Measurements from ENCODE around the gene PPP1R26.
"Not testable (repeated sequence)": the region's sequence is repeated elsewhere in the genome, so short reads cannot be mapped to it uniquely, and the experiment has no call there.

PPP1R26 gene

DNA sequence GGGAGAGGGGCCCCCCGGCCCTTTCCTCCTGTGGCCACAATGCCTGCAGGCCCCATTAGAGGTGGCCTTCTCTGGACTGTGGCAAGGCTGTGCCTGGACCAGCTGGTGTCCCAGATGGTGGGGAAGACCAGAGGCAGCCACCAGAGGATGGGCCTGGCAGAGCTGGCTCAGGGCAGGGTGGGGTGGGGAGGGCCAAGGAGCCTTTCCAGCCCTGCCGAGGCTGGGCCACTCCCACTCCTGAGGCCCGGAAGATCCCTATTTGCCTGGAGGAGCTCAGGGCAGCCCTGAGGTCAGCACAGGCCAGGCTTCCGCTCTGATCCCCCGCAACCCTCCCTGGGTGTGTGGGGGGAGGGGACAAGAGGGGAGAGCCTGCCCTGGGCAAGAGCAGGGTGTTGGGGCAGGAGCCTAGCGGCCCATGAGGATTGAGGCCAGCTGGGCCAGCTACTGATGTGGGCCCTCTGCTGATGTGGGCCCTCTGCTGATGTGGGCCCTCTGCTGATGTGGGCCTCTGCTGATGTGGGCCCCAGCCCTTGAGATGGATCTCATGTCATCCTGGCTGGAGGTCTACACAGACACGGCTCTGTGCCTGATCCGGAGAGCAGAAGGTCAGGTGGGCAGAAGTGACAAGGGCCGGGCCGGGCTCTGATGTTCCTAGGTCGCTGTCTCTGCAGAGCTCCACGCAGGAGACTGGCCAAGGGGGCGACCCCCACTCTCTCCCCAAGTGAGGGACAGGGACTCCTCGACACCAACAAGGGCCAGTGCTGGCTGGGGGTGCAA lies 26.9 kb downstream of the PPP1R26 start:
- DNase-seq: no peak

DNA sequence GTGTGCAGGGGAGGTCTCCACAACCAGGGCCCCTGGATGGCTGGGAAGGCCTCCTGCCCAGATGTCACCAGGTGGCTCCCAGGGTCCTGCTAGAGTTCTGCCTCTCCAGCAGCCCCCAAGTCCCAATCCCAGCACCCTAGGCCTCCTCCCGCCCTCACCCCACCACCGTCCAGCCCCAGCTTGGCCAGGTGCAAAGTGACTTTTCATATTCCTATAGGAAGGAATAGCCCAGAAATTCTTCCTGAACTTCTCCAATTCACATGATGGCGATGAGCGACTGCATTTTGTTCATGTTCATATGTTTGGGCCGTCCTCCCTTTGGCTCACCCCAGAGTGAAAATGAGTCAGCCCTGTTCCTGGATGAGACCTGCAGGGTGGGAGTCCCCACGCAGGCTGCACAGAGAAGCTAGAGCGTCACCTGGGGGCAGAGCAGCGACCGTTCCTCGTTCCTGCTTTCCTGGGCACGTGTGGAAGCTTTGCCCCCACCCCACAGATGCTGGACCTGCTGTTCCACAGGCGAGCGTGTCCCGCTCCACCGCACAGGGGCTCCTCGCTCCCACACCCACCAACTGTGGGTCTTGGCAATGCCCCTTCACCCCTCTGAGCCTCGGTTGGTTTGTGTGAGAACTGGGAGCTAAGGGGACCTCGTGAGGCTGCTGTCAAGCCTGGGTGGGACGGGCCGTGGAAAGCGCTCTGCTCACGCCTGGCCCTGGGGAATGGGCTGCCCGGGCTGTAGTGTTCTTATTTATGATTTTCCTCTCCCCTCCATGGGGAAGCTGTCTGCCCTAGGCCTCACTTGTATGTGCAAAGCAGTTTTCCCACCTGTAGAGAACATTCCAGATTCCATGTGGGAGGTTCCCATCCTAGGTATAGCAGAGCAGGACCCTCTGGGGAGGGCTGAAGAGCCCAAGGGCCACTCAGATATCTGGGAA lies 27.8 kb downstream of the PPP1R26 start:
- DNase-seq: no peak

DNA sequence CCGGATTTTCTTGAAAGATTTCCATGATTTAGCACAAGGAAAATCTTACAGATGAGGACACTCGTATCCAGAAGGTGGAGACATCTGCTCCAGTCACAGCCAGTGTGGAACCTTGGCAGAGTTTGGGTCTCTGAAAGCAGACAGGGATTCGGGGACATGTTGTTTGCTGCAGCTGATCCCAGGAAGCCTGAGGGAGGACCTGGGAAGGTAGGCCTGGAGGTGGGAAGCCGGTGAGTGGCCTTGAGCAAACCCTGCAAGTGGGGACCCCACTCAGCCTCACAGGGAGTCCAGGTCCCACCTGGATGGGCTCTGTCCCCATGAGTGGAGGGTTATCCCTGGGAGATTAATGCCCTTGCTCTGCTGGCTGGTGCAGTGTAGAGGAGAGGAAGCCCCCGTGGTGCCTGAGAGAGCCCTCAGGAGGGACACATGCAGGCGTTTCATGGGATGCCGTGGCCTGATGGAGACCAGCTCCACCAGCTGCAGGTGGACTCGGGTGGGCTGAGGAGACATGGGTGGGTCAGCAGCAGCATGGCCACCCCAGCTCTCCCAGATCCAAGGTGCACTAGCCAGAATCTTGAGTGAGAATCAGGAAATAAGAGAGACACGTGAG lies 28.7 kb downstream of the PPP1R26 start:
- no peak for DNase-seq

DNA sequence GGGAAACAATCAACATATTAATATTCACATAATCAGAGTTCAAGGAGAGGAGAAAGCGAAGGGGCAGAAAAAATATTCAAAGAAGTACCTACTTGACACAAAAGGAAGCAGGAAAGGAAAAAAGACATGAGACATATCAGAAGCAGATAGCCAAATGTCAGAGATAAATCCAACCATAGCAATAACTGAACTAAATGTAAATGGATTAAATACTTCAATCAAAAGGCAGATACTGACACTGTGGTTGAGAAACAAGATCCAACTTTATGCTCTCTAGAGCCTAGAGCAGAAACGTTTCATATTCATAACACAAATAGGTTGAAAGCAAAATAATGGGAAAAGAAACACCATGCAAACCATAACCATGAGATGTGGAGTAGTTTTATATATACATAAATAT lies 29.9 kb downstream of the PPP1R26 start:
- no peak for DNase-seq

DNA sequence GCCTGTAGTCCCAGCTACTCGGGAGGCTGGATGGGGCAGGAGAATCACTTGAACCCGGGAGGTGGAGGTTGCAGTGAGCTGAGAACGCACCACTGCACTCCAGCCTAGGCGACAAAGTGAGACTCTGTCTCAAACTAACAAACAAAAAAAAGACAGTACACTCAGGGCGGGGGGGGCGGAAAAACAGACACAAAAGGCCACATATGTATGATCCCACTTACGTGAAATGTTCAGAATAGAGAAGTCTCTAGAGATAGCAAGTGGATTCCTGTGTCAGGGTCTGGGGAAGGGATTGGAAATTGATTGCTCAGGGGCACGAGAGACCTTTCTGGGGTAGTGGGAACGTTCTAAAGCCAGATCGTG lies 32.6 kb downstream of the PPP1R26 start:
- DNase-seq: no peak

DNA sequence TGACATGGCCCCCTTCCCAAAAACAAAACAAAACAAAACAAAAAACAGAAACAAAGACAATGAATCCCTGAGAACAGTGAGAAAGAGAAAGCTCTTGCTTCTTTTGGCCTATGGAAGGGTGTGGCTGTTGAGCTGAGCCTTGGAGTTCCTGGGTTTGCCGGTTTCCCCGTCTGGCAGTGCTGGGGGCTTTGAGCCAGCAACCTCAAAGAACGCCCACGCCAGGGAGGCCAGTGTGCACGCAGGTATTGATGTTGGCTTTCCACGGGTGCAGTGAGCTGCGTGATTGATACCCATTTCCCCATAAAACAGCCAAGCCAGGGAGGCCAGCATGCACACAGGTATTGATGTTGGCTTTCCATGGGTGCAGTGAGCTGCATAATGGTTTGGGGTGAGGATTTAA lies 33.3 kb downstream of the PPP1R26 start:
- no peak for DNase-seq

DNA sequence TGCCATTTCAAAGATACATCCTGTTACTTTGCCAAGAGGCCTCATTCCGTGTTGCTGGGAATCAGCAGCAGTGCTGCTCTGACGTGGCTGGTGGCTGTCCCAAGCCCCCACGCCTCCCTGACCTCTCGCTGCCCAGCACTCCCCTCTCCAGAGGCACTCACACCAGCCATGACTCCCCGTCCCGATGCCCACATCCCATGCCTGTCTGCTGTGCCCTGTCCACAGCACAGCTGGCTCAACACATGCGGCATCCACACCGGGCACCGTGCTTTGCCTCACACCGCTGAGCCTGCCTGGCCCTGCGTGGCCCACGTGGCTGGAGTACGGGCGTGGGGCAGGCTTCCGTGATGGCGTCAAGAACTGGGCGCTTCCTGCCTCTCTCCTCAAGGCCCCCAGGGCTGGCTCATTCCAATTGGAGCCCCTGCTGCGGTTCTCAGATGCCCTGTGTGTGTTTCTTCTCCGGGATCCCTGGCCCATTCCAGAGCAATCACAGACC lies 33.8 kb downstream of the PPP1R26 start:
- no peak for DNase-seq

DNA sequence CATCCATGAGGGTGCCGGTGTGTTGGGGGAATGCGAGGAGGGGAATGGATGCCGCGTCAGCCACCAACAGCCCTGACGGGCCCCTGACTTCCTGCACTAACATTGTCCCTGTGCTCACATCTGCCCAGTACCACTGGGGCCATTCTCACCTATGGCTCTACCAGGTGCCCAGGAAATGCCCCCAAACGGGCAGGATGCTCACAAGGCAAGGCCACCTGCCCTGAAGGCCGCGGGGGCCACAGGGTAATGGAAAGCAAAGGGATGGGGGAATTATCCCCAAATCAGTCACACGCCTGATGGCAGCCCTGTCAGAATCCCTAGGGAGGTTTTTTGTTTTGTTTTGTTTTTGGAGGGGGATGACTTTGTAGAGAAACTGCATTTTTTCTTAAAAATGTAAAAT lies 34.3 kb downstream of the PPP1R26 start:
- DNase-seq: not testable (repeated sequence)

DNA sequence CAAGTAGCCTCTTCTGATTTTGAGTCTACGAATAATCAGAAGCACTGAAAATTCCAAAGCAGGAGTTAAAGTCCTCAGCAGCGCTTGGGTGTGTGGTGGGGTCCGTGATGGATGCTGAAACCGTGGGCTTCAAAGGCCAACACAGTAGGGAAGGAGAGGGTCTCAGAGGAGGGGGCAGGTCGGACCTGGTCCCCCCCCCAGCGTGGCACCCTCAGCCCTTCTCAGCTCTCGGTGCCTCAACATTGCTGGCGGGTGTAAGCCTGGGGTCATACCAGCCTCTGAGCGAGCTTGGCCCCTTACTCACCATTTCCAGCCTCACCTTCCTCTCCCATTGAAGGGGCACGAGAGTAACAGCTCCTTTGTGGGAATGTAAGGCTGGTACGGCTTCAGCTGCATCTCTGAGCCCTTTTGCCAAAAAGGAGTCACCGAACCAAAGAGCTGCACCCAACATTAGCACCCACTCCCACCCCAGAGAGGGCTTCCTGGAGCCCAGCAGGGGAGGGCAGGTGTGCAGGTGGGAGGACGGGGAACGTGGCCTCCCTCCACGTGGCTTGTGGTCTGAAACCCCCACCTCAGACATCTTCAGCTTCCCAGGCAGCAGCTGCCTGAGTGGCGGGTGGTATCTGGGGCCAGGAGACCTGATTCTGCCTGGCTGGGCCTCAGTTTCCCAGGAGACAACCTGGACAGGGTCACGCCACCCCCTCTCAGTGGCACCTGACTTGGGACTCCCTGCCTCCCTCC lies 34.9 kb downstream of the PPP1R26 start:
- DNase-seq: no peak

DNA sequence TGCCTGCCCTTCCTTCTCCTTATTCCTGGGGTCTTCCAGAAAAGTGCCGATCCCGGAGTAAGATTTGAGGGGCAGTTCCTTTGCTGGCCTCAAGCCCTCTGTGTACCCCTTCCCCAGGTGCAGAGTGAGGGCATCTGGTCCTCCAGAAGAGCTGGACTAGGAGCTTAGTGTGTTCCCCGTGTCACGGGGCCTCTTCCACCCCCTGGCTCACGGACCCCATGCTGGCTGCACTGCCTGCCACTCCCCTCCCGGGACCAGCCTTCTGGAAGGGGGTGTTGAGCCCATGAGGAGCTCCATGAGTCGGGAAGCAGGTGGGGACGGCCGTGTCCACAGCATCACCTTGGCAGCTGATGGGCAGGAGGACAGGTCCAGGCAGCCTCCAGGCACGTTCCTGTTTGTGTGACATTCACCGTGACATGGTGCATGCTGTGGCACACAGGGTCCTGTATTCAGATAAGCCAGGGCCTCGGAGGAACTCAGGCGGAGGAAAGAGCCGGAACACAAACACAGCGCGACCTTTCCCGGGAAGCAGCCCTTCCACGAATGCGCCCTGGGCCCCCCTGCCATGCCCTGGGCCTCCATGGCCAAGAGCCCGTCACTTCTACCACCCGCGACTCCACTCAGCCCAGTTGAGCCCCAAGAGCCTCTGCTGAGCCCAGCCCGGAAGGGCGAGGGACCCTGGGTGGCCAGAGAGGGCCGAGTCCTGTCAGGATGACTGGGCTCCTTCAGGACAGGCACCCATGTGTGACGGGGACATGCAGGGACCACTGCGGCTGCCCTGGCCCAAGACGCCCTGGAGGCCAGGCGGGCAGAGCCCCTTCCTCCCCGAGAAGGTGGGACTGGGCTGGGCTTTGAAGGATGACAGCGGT lies 35.7 kb downstream of the PPP1R26 start:
- no peak for DNase-seq

DNA sequence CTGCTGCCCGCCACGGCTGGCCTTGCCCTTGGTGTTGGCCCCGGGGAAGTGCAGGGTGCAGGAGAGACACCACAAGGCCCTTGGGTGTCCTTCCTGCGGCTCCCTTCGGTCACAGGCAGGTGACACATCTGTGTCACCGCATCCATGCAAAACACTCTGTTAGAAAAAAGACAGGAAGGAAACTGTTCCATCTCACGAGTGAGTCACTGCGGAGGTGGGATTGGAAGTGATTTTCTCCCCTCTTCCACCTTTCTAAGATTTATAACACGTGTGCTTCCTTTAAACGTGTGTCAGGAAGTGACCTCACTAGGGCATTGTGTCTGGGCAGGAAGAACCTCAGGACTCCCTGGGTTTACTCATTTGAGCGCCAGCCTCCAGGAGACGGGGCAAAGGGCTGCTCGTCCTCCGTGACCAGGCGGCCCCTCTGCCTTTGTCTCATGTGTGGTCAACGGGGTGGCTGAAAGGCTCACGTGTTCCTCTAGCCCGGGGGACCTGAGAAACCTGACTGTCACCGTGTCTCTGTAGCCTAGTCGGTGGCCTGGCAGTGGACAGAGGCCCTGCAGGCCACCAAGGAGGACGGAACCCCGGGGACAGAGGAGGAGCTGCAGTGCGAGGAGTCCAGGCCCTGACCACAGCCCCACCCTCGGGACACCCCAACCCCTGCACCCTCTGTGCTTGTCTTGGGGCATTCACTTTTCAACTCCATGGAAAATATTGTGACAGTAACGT lies 36.7 kb downstream of the PPP1R26 start:
- no peak for DNase-seq

DNA sequence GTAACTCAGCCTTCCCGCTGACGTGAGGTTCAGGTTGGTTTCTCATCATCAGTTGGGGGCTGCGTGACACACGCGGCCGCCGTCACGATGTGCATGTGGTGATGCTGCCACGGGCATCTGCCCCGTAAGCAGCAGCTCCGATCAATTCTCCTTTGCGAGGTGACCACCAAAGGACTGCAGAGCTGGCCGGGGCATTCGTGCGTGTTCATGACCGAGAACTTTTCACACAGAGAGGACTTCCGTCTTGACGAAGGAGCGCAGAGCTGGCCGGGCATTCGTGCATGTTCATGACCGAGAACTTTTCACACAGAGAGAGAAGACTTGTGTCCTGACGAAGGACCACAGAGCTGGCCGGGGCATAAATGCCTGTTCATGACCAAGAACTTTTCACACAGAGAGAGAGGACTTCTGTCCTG lies 37.8 kb downstream of the PPP1R26 start:
- no peak for DNase-seq

DNA sequence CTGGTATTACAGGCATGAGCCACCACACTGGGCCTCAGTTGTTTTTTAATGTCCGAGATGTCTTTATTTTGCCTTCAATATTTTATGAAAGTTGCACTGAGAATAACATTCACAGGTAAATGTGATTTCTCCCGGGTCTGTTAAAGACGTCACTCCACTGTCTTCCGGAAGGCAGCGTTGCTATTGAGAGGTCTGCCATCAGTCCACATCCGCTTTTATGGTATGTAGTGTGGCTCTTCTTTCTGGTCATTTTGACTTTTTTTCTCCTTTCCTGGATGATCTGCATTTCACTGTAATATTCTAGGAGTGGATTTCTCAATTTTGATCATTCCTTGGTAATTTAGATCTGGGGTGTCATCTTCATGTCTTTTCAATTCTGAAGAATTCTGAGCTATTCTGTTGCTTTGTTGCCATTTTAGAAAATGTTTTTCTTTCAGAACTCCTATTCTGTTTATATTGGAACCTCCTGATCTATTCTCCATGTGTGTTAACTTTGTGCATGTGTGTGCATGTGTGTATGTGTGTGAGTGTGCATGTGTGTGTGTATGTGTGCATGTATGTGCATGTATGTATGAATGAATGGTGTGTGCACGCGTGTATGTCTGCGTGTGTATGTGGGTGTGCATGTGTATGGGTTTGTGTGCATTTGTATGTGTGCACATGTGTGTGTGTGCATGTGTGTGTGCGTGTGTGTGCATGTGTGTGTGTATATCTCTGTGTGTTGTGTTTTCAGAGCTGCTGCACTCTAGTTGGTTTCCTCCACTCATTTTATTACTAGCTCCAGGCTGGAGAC lies 39.8 kb downstream of the PPP1R26 start:
- DNase-seq: no peak

DNA sequence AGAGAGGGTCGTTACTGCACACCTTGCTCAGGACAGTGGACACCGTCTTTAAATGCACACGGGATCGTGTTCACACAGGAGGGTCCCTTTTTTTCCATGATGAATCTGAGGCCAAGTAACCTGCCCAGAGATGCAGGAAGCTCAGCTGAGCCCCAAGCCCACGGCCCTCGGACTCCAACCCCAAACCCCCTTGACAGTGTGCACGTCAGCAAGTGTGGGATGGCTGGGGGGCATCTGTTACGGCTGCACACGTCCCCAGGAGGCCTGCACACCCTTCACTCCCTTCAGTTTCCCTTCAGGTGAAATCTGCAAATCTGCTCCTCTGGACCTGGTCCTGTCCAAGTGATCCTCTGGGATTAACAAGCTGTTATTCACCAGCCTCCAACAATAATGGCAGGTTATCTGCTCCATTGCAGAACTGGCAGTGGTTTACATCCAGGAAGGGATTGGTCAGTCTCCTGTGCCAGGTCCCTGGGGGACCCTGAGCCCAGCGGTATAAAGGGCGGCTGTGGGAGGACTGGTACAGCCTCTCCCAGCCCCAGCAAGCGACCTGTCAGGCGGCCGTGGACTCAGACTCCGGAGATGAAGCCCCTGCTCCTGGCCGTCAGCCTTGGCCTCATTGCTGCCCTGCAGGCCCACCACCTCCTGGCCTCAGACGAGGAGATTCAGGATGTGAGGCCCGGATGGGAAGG lies 41.5 kb downstream of the PPP1R26 start, which contains the start of gene LCN1:
LCN1 (plus strand) TSS at position 525 of the 692 bp plus-strand sequence; CDS start at position 583, 58 bp downstream.
- DNase-seq: no peak

DNA sequence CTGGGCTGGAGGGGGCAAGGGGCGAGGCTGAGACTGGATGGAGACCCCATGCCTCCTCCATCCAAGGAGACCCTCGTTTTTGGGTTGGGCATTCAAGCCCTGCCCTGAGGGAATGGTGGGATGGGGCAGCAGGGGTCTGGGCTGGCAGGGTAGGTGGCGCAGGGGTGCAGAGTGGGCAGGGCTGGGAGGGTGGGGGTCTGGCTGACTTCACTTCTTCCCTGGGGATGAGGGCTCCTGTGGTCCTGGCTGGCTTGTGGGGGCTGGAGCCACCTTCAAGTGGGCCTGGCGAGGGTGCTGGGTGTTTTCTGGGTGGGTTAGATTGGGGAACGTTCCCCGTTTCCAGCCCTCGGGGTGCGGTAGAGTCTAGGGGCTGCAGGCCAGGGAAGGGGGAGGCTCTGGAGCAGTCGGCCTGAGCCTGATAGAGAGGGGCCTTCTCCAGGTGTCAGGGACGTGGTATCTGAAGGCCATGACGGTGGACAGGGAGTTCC lies 42.1 kb downstream of the PPP1R26 start:
- DNase-seq: no peak

DNA sequence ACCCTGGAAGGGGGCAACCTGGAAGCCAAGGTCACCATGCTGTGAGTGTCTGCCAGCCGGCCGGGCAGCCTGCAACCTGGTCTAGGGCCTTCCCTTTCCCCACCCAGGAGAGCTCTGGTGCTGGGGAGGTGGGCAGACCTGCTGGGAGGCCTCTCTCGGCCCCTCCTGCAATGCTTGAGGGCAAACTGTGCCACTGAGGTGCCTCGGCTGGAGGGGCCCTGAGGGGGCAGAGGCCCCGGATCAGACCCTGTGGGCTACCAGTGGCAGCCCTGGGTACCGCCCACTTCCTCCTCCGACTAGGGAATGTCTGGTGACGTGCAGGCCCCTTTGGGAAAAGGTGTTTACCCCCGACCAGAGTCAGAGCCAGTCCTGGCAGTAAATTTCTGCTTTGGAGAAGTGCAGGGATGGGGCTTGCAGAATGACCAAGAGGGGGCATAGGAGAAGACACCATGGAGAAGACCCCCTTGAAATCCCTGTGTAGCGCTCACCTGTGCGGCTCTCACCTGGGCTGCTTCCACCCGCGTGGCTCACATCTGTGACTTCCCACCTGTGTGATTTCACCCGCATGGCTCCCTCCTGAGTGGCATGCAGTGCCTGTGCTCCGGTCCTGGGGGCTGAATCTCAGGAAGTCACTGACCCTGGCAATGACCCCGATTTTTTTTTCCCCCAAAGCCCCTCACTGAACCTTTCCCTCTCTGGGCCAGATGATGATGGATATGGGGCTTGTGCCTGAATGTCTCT lies 42.7 kb downstream of the PPP1R26 start:
- DNase-seq: no peak

DNA sequence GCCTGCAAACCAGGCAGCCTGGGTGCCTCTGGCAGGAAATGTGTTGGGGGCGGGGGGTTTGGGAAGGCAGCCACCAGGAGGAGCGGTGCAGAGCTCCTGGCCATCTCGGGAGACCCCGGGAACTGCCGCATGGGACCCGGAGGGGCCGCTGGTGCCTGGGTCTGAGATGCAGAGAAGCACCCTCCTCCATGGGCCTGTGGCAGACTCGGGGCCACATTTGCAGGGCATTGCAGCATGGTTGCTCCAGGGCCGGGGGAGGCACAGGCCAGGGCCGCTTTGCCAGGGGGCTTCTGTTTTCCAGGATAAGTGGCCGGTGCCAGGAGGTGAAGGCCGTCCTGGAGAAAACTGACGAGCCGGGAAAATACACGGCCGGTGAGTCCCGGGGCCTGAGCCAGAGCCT lies 43.3 kb downstream of the PPP1R26 start:
- no peak for DNase-seq

DNA sequence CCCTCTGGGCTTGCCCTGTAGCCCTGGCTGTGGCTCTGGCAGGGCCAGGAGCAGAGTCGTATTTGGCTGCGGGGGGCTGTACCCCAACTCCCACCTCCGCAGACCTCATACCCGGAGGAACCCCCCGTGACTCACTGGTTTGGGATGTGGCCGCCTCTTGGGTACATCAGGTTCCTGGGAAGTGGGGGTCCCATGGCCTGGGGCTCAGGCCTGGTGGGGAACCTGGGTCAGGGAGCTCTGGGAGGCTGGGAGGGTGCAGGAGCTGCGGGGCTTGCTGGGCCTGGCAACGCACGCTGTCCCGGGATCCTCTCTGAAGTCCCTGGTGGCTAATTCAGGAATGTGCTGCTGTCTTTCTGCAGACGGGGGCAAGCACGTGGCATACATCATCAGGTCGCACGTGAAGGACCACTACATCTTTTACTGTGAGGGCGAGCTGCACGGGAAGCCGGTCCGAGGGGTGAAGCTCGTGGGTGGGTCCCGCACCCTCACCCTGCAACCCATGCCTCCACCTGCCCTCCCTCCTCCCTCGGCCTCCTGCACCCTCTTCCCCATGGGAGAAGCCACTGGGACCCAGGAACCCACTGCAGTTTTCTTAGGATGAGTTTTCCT lies 44.0 kb downstream of the PPP1R26 start:
- no peak for DNase-seq
